ENCODE measurements around the gene USP12. TPM values are rescaled to one million over a fixed set of nuclear protein-coding genes. Genes with fewer than 3 reads are reported as not detected.

USP12 gene
- total RNA-seq, 4 donors from 2014 or later, result 16.9 to 26.7 (median 22.6) TPM

GRCh38 chr13:27161423-27161822, 10.2 kb downstream of the USP12 start:
- H3K4me3 ChIP-seq, result no peak overlapping the region
- H3K4me1 ChIP-seq, result peaks cover 0 to 45% (median 10%) of the 10 kb centered on the region in 4 donors
- TF ChIP-seq POLR2A (IDR thresholded peaks at IDR 0.05) (no peak), EP300 (IDR thresholded peaks at IDR 0.05) (no peak)
- TF ChIP-seq, protein P1, sequence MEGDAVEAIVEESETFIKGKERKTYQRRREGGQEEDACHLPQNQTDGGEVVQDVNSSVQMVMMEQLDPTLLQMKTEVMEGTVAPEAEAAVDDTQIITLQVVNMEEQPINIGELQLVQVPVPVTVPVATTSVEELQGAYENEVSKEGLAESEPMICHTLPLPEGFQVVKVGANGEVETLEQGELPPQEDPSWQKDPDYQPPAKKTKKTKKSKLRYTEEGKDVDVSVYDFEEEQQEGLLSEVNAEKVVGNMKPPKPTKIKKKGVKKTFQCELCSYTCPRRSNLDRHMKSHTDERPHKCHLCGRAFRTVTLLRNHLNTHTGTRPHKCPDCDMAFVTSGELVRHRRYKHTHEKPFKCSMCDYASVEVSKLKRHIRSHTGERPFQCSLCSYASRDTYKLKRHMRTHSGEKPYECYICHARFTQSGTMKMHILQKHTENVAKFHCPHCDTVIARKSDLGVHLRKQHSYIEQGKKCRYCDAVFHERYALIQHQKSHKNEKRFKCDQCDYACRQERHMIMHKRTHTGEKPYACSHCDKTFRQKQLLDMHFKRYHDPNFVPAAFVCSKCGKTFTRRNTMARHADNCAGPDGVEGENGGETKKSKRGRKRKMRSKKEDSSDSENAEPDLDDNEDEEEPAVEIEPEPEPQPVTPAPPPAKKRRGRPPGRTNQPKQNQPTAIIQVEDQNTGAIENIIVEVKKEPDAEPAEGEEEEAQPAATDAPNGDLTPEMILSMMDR (IDR thresholded peaks at IDR 0.05), result no peak
- H3K27ac ChIP-seq, result no peak overlapping the region
- peaks cover 0 to 4% (median 0%) of the 10 kb centered on the region in 4 donors for H3K9me3 ChIP-seq
- 82% methylated on average over 2 of the region's 2 CpGs for WGBS, 2 donors
- peaks cover 0 to 5% (median 0%) of the 10 kb centered on the region in 3 donors for H3K36me3 ChIP-seq
- no peak for DNase-seq (ENCODE audit: low spot score in 2 of 2)
- no peaks in the 10 kb centered on the region for H3K27me3 ChIP-seq

DNA sequence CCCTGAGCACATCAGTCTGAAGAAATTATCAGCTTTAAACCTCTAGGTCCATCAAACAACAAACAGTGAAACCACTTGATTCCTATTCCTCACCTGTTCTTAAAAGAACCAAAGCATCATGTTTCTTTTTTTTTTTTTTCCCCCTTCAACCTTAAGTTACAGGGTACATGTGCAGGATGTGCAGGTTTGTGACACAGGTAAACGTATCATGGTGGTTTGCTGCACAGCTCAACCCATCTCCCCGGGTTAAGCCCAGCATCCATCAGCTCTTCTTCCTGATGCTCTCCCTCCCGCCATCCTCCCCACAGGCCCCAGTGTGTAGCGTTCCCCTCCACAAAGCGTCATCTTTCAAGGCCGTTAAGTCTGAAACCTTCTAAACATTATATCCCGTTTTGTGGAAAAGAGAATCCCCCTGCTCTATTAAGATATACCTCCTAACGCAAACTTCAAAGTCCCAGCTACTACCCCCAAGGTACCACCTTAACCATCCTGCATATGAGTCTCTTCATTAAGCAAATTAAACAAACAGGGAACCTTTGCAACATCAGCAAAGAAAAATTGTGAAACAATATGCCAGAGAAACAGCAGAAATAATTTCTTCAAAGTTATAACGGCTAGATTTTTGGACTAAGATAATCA, 10.8 kb downstream of the USP12 start:
- Histone ChIP-seq H3K4me1 (peaks cover 0 to 39% (median 10%) of the 10 kb centered on the region in 4 donors), H3K27me3 (no peaks in the 10 kb centered on the region), H3K9me3 (peaks cover 0 to 10% (median 0%) of the 10 kb centered on the region in 4 donors), H3K4me3 (no peak overlapping the region), H3K36me3 (peaks cover 0 to 8% (median 0%) of the 10 kb centered on the region in 3 donors), H3K27ac (no peak overlapping the region)
- 90 to 94% methylated on average over 9 of the region's 9 CpGs for WGBS, 2 donors
- no peak for TF ChIP-seq EP300 (IDR thresholded peaks at IDR 0.05)
- TF ChIP-seq, protein P1 (IDR thresholded peaks at IDR 0.05), result no peak
- no peak for TF ChIP-seq POLR2A (IDR thresholded peaks at IDR 0.05)
- no peak for DNase-seq (ENCODE audit: low spot score in 2 of 2)

- peaks cover 0 to 8% (median 0%) of the 10 kb centered on the region in 3 donors for H3K36me3 ChIP-seq
- peaks cover 0 to 36% (median 10%) of the 10 kb centered on the region in 4 donors for H3K4me1 ChIP-seq
- 81 to 83% methylated on average over 5 of the region's 5 CpGs for WGBS, 2 donors
These were observed 11.6 kb downstream of the USP12 start for GRCh38 chr13:27159806-27160563.

GRCh38 chr13:27158335-27158734, 13.3 kb downstream of the USP12 start:
- Histone ChIP-seq H3K27me3 (no peaks in the 10 kb centered on the region), H3K36me3 (peaks cover 0 to 8% (median 0%) of the 10 kb centered on the region in 3 donors), H3K27ac (no peak overlapping the region), H3K4me1 (peaks cover 0 to 21% (median 10%) of the 10 kb centered on the region in 4 donors), H3K9me3 (peaks cover 0 to 11% (median 0%) of the 10 kb centered on the region in 4 donors), H3K4me3 (no peak overlapping the region)
- TF ChIP-seq POLR2A (IDR thresholded peaks at IDR 0.05) (no peak), EP300 (IDR thresholded peaks at IDR 0.05) (no peak)
- TF ChIP-seq, protein P1 (IDR thresholded peaks at IDR 0.05), result no peak
- WGBS, 2 donors, result 92 to 98% methylated on average over 5 of the region's 5 CpGs
- no peak for DNase-seq (ENCODE audit: low spot score in 2 of 2)

More at GRCh38 chr13:27159806-27160563, 11.6 kb downstream of the USP12 start:
- Histone ChIP-seq H3K27ac (no peak overlapping the region), H3K9me3 (peaks cover 0 to 11% (median 0%) of the 10 kb centered on the region in 4 donors), H3K27me3 (no peaks in the 10 kb centered on the region), H3K4me3 (no peak overlapping the region)
- DNase-seq (ENCODE audit: low spot score in 2 of 2), result no peak
- TF ChIP-seq POLR2A (IDR thresholded peaks at IDR 0.05) (no peak), EP300 (IDR thresholded peaks at IDR 0.05) (no peak)

GRCh38 chr13:27151798-27152599, 19.6 kb downstream of the USP12 start:
- TF ChIP-seq POLR2A (IDR thresholded peaks at IDR 0.05) (no peak), EP300 (IDR thresholded peaks at IDR 0.05) (no peak)
- TF ChIP-seq, protein P1 (IDR thresholded peaks at IDR 0.05), result no peak
- no peak overlapping the region for H3K27ac ChIP-seq
- no peak overlapping the region for H3K4me3 ChIP-seq
- peaks cover 0 to 10% (median 2%) of the 10 kb centered on the region in 4 donors for H3K4me1 ChIP-seq
- no peaks in the 10 kb centered on the region for H3K27me3 ChIP-seq
- WGBS, 2 donors, result 69 to 73% methylated on average over 4 of the region's 4 CpGs
- peaks cover 0 to 8% (median 0%) of the 10 kb centered on the region in 3 donors for H3K36me3 ChIP-seq
- no peak for DNase-seq (ENCODE audit: low spot score in 2 of 2)
- peaks cover 0 to 14% (median 0%) of the 10 kb centered on the region in 4 donors for H3K9me3 ChIP-seq

All from tibial nerve (tissue), 4 donors.